Tibial nerve (tissue), 3 donors: ENCODE data around the gene CDK5RAP1.

Source experiments
- POLR2A ChIP-seq, 2 donors: fragments of 450-650 bp; IDR thresholded peaks; one replicate each; pipeline ENCODE4 v1.6.1; 2017; ENCODE audit warnings: antibody characterized with exemption in 2 of 2, mild to moderate bottlenecking in 2 of 2, moderate library complexity in 2 of 2
- TF ChIP-seq, protein P1 (sequence below), 5 experiments: fragments of 200-600 bp in 3 of 5; fragments of 450-650 bp in 2 of 5; sonication (generic) in 3 of 5; IDR thresholded peaks; one replicate each; pipeline ENCODE4 v1.5.1; 2016 to 2019; ENCODE audit warnings: antibody characterized with exemption in 5 of 5, mild to moderate bottlenecking in 3 of 5, moderate library complexity in 2 of 5

DNA sequence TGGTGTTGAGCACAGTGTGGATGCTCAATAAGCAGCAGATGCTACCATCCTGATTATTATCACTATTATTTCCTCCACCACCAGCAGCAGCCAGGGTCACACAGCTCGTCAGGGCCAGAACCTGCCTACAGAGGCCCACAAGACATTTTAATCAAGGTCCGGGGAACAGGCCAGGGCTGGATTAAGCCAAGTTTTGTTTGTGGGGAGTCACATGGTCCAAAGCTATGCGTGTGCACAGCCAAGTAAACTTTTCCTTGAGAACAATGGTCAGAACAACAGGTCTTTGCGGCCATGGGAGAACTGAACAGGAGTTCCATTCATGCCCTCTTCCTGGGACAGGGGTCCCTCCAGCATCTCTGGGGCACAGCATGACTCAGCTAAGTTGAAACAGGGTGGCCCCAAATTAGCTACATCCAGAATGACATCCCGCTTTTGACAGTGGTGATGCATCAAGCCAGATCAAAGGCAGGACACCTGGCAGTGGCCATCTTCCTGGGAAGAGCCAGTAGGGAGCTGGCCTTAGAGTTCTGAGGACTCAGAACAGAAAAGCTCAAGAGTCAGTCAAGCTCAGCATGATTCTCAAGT is 30.6 kb upstream of the CDK5RAP1 start:
- TF ChIP-seq, protein P1, sequence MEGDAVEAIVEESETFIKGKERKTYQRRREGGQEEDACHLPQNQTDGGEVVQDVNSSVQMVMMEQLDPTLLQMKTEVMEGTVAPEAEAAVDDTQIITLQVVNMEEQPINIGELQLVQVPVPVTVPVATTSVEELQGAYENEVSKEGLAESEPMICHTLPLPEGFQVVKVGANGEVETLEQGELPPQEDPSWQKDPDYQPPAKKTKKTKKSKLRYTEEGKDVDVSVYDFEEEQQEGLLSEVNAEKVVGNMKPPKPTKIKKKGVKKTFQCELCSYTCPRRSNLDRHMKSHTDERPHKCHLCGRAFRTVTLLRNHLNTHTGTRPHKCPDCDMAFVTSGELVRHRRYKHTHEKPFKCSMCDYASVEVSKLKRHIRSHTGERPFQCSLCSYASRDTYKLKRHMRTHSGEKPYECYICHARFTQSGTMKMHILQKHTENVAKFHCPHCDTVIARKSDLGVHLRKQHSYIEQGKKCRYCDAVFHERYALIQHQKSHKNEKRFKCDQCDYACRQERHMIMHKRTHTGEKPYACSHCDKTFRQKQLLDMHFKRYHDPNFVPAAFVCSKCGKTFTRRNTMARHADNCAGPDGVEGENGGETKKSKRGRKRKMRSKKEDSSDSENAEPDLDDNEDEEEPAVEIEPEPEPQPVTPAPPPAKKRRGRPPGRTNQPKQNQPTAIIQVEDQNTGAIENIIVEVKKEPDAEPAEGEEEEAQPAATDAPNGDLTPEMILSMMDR (IDR thresholded peaks at IDR 0.05), result no peak
- TF ChIP-seq POLR2A (IDR thresholded peaks at IDR 0.05), result no peak
